Measurements from ENCODE around the gene CD44. TPM values are rescaled to one million over a fixed set of nuclear protein-coding genes. Genes with fewer than 3 reads are reported as not detected.

CD44 gene
- total and polyA plus RNA-seq, 10 of the 15 experiments (the other 5 are each of a cell fraction or from before 2014, with no cell fraction given) = 57.1 to 293 (median 120) TPM

GRCh38 chr11:35144136-35144741 lies 5.3 kb downstream of the CD44 start (continued):
- TF ChIP-seq MXI1 (IDR thresholded peaks at IDR 0.05; ENCODE audit: low read depth, low read length) (peak; percentile 76; the same call in 1 of the 2 replicates), CEBPB (IDR thresholded peaks at IDR 0.05; ENCODE audit: borderline replicate concordance in 1 of 2, low read depth in 2 of 2, low read length in 2 of 2) (peak; percentile 59 to 73; a peak in 1 of 4 replicates), SUPT20H (IDR thresholded peaks at IDR 0.05; ENCODE audit: borderline replicate concordance, control insufficient read depth, low read depth, low read length) (no peak), SREBF1 (IDR thresholded peaks at IDR 0.05; ENCODE audit: low read length) (no peak), RAD51 (IDR thresholded peaks at IDR 0.05) (no peak), BACH1 (IDR thresholded peaks at IDR 0.05; ENCODE audit: borderline replicate concordance) (no peak), NR2C2 (IDR thresholded peaks at IDR 0.05; ENCODE audit: borderline replicate concordance, control insufficient read depth, insufficient read length, low read depth) (no peak), MTA3 (IDR thresholded peaks at IDR 0.05; ENCODE audit: borderline replicate concordance, low read length) (peak; percentile 96), RELB (IDR thresholded peaks at IDR 0.05; ENCODE audit: low read depth) (peak; percentile 56; the same call in 1 of the 2 replicates), SRF (IDR thresholded peaks at IDR 0.05; ENCODE audit: low read depth in 2 of 2, low read length in 2 of 2) (no peak), PRDM15 (CRISPR knock-in tag; IDR thresholded peaks at IDR 0.05) (no peak), YY1 (IDR thresholded peaks at IDR 0.05; ENCODE audit: low read depth, low read length) (no peak), SREBF2 (IDR thresholded peaks at IDR 0.05; ENCODE audit: low read length) (no peak), BHLHE40 (IDR thresholded peaks at IDR 0.05; ENCODE audit: borderline replicate concordance in 1 of 2, low read depth in 2 of 2, low read length in 1 of 2) (peak; percentile 63 to 82; a peak in 3 of 4 replicates), NR2F1 (conservative IDR thresholded peaks at IDR 0.05) (peak; percentile 64; the same call in 1 of the 2 replicates), SMC3 (IDR thresholded peaks at IDR 0.05; ENCODE audit: borderline replicate concordance, low read length) (peak; percentile 40; the same call in 1 of the 2 replicates), MEF2B (IDR thresholded peaks at IDR 0.05; ENCODE audit: partially characterized antibody, poor library complexity, severe bottlenecking) (no peak), ATF3 (IDR thresholded peaks at IDR 0.05; ENCODE audit: borderline replicate concordance, extremely low read depth, low read depth, low read length) (no peak), CHD1 (IDR thresholded peaks at IDR 0.05; ENCODE audit: low read depth, low read length) (no peak), HDGF (IDR thresholded peaks at IDR 0.05) (0 out of 2 replicates have a peak, but pooled peaks have one; percentile 50), CBFB (IDR thresholded peaks at IDR 0.05; ENCODE audit: low read depth) (peak; percentile 75), BRCA1 (IDR thresholded peaks at IDR 0.05; ENCODE audit: low read depth, low read length) (no peak), TCF3 (IDR thresholded peaks at IDR 0.05; ENCODE audit: borderline replicate concordance, insufficient read depth, low read depth, low read length) (peak; percentile 85), JUNB (IDR thresholded peaks at IDR 0.05) (peak; percentile 79), ZBED1 (IDR thresholded peaks at IDR 0.05; ENCODE audit: borderline replicate concordance) (peak; percentile 88)

Measured in GM12878 (cell line).